ENCODE measurements around the gene CFAP61. TPM values are rescaled to one million over a fixed set of nuclear protein-coding genes. Genes with fewer than 3 reads are reported as not detected.

CFAP61 gene
- total RNA-seq, 3 donors from 2014 or later = 0.33 to 2.4 (median 0.59) TPM

Other genes starting within 250 kb of the CFAP61 start
- 10 to 100 TPM; 32.6 to 47.2 (median 44.5) TPM for gene NAA20, start 35.2 kb upstream of the CFAP61 start, total RNA-seq
- gene CRNKL1, start 66 bp upstream of the CFAP61 start, total RNA-seq = 10 to 100 TPM; 18.9 to 41.6 (median 24.6) TPM

Data from breast epithelium (tissue), 3 donors.